ENCODE measurements around the gene ZBP1.

The ZBP1 gene

GRCh38 chr20:57610261-57610952 lies 9.8 kb downstream of the ZBP1 start:
- no peak for TF ChIP-seq CTCF (conservative IDR thresholded peaks at IDR 0.05; ENCODE audit: low read depth, low read length)
- no peaks in the 10 kb centered on the region for H3K27me3 ChIP-seq (ENCODE audit: insufficient read depth, low read depth)
- no peaks in the 10 kb centered on the region for H3K4me1 ChIP-seq (ENCODE audit: low read depth, poor library complexity, severe bottlenecking)
- H3K27ac ChIP-seq = no peak overlapping the region
- H3K36me3 ChIP-seq (ENCODE audit: insufficient read depth) = no peaks in the 10 kb centered on the region
- H4K20me1 ChIP-seq (ENCODE audit: insufficient read depth) = no peaks in the 10 kb centered on the region
- no peak overlapping the region for H3K9ac ChIP-seq
- H2AFZ ChIP-seq (ENCODE audit: low read depth) = no peak overlapping the region
- H3K4me2 ChIP-seq = no peak overlapping the region
- no peaks in the 10 kb centered on the region for H3K79me2 ChIP-seq (ENCODE audit: insufficient read depth, low read depth)
- H3K4me3 ChIP-seq (IDR thresholded peaks at IDR 0.05; ENCODE audit: insufficient read depth, low read depth, low read length) = no peak overlapping the region

GRCh38 chr20:57609842-57610167 lies 10.4 kb downstream of the ZBP1 start:
- TF ChIP-seq CTCF (conservative IDR thresholded peaks at IDR 0.05; ENCODE audit: low read depth, low read length) = no peak
- Histone ChIP-seq H3K36me3 (ENCODE audit: insufficient read depth) (no peaks in the 10 kb centered on the region), H3K4me2 (no peak overlapping the region), H3K79me2 (ENCODE audit: insufficient read depth, low read depth) (no peaks in the 10 kb centered on the region), H3K4me3 (IDR thresholded peaks at IDR 0.05; ENCODE audit: insufficient read depth, low read depth, low read length) (no peak overlapping the region), H4K20me1 (ENCODE audit: insufficient read depth) (no peaks in the 10 kb centered on the region), H3K4me1 (ENCODE audit: low read depth, poor library complexity, severe bottlenecking) (no peaks in the 10 kb centered on the region), H3K27me3 (ENCODE audit: insufficient read depth, low read depth) (no peaks in the 10 kb centered on the region), H2AFZ (ENCODE audit: low read depth) (no peak overlapping the region), H3K9ac (no peak overlapping the region), H3K27ac (no peak overlapping the region)

GRCh38 chr20:57609086-57609841 lies 11.0 kb downstream of the ZBP1 start:
- no peaks in the 10 kb centered on the region for H3K36me3 ChIP-seq (ENCODE audit: insufficient read depth)
- H3K27ac ChIP-seq = no peak overlapping the region
- H3K4me1 ChIP-seq (ENCODE audit: low read depth, poor library complexity, severe bottlenecking) = no peaks in the 10 kb centered on the region
- TF ChIP-seq CTCF (conservative IDR thresholded peaks at IDR 0.05; ENCODE audit: low read depth, low read length) = no peak
- H3K79me2 ChIP-seq (ENCODE audit: insufficient read depth, low read depth) = no peaks in the 10 kb centered on the region
- H3K4me2 ChIP-seq = no peak overlapping the region
- H3K4me3 ChIP-seq (IDR thresholded peaks at IDR 0.05; ENCODE audit: insufficient read depth, low read depth, low read length) = no peak overlapping the region
- H4K20me1 ChIP-seq (ENCODE audit: insufficient read depth) = no peaks in the 10 kb centered on the region
- no peak overlapping the region for H3K9ac ChIP-seq
- H2AFZ ChIP-seq (ENCODE audit: low read depth) = no peak overlapping the region
- no peaks in the 10 kb centered on the region for H3K27me3 ChIP-seq (ENCODE audit: insufficient read depth, low read depth)

- no peak overlapping the region for H2AFZ ChIP-seq (ENCODE audit: low read depth)
- no peak overlapping the region for H3K4me3 ChIP-seq (IDR thresholded peaks at IDR 0.05; ENCODE audit: insufficient read depth, low read depth, low read length)
- no peak overlapping the region for H3K4me2 ChIP-seq
- no peaks in the 10 kb centered on the region for H4K20me1 ChIP-seq (ENCODE audit: insufficient read depth)
- no peaks in the 10 kb centered on the region for H3K79me2 ChIP-seq (ENCODE audit: insufficient read depth, low read depth)
- H3K36me3 ChIP-seq (ENCODE audit: insufficient read depth) = no peaks in the 10 kb centered on the region
- H3K4me1 ChIP-seq (ENCODE audit: low read depth, poor library complexity, severe bottlenecking) = no peaks in the 10 kb centered on the region
- H3K27ac ChIP-seq = no peak overlapping the region
- no peak for TF ChIP-seq CTCF (conservative IDR thresholded peaks at IDR 0.05; ENCODE audit: low read depth, low read length)
- no peak overlapping the region for H3K9ac ChIP-seq
- no peaks in the 10 kb centered on the region for H3K27me3 ChIP-seq (ENCODE audit: insufficient read depth, low read depth)
Measured at GRCh38 chr20:57608516-57608915, 11.7 kb downstream of the ZBP1 start.
